Measurements from ENCODE around the gene PGM5.

Gene PGM5

GRCh38 chr9:68437785-68438184, 81.4 kb downstream of the PGM5 start:
- DNase-seq (ENCODE audit: low spot score) = no peak

DNA sequence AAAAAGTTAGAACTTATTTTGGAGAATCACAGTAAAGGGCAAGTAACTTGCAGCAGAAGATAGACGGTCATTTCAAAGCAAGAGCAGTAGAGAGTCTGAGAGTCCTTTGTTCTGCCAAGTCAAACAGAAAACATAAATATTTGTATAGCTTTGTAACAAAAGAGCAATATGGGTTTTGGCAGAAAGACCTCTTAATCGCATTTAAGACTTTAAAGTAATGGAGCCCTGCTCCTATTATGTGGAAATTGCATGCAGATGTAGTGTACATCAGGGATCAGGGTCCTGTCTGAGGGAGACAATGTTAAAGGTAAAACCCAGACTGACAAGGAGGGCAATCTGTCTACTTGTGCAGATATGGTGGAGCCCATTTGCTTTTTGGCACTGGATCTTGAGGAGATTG, 87.2 kb downstream of the PGM5 start:
- no peak for DNase-seq (ENCODE audit: low spot score)

- peak; percentile 17 for DNase-seq (ENCODE audit: low spot score)
These were observed 90.4 kb downstream of the PGM5 start for GRCh38 chr9:68446836-68447235.

- no peak for DNase-seq (ENCODE audit: low spot score)
These were observed 91.2 kb downstream of the PGM5 start for GRCh38 chr9:68447611-68448010.

DNA sequence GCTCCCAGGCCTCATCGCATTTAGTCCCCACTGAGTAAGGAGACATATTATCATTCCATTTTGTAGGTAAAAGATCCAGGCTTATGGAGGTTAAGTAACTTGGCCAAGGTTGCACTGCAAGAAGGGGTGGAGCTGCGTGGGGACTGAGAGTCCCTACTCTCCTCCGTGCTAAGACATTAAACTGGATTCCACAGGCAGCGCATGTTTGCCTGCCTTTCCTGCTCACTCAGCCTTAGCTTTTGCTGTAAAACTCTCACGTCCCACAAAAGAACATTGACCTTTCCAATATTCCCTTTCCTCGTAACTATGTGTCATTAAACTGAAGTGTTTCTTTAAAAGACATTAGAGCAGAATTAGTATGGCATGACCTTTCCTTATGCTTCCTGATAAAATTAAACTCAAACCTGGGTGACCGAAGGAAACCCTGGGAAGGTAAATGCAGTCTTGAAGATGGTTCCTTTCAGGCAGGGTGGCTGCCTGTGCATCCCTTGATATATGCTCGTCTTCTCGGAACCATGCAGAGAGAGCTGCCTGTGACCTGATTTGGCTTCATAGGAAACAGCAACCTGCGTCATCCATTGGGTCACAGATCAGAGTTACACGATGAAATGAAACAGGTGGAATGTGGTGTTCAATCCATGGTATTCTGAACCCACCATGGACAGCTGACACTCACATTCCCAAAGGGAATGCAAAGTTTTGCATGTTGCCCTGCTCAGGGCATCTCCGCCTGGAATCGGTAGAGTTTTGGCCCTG, 98.3 kb downstream of the PGM5 start:
- no peak for DNase-seq (ENCODE audit: low spot score)

- DNase-seq (ENCODE audit: low spot score) = no peak
These were observed 99.0 kb downstream of the PGM5 start for GRCh38 chr9:68455451-68455850.

GRCh38 chr9:68457803-68458202, 101.4 kb downstream of the PGM5 start:
- no peak for DNase-seq (ENCODE audit: low spot score)

GRCh38 chr9:68458918-68459317, 102.5 kb downstream of the PGM5 start:
- no peak for DNase-seq (ENCODE audit: low spot score)

DNA sequence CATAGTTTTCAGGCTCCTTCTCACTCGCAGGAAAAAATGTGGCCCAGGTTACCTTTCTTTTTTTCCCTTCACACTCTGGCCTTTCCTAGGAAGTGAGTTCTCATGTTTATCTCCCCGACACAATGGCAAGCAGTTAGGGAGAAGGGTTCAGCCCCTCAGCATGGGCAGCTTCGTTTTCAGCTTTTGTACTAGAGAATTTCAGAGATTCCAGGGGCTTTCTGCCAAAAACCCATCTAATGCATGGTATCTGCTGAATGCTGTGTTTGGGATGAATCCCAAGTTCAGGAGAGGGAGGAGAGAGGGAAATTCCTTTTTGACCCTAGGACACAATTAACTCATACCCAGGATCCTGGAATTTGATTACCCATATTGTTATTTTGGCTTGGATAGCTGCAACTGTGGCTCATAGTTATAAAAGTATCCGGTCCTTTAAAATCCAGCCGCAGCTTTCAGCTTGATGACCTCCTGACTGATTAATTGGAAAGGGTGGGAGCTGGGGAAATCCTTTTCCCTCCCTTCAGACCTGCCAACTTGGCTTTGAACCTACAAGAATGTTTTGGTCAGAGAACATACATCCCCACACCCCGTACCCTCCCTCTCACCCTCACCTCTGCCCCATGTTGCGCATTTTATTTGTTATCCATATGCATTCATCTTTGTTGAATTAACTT, 105.8 kb downstream of the PGM5 start:
- no peak for DNase-seq (ENCODE audit: low spot score)

DNA sequence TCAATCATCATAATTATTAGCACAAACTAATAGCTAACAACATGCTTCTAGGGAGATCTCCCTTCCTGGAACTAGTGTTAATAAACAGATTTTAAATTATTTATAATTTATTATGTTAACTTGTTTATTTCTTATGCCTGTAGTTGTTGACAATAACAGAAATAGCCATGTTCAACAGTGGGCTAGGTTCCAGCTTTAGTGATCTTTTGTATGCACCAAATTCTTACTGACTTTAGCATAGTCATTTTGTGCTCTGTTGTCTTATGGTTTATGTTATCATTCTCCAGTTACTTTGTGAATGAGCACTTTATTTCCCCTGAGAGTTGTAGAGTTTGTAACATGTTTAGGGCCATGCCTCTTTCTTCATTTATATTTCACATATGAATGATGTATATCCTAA, 113.7 kb downstream of the PGM5 start:
- DNase-seq (ENCODE audit: low spot score) = no peak

DNA sequence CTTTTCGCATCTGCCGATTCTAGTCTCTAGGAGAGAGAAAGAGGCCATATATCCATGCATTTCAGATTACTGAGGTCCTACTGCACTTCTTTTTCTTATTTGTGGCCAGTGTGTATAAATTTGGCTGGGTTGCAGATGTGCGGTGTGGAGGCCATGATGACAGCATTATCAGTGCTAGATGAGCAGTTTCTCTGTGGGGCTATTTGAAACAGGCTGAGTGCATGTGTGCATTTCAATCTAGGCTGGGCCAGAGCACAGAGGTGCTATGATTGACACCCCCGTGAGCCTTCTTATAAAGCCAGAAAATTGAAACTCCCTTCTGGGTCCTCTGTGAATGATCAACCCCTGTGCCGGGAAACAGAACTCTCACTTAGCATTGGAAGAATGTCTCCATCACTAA, 114.2 kb downstream of the PGM5 start:
- no peak for DNase-seq (ENCODE audit: low spot score)

DNA sequence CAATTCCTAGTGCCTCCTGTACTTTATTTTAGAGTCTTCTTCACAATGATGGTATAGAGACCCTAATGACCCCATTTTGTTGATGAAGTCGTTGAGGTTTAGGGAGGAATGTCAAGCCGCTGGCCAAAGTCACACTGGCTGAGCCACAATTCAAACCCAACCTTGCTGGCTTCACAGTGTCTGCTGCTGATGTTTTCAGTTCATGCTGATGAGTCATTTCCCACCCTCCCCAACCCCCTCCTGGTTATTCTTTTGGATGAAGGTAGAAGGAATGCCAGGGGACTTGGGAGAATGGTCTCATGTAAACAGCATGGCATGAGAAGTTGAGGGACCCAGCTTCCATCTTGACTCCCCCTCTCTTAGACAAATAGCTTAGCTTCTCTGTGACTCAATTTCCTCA, 115.7 kb downstream of the PGM5 start:
- no peak for DNase-seq (ENCODE audit: low spot score)

GRCh38 chr9:68473790-68474189, 117.4 kb downstream of the PGM5 start:
- no peak for DNase-seq (ENCODE audit: low spot score)

GRCh38 chr9:68476422-68476821, 120.0 kb downstream of the PGM5 start:
- no peak for DNase-seq (ENCODE audit: low spot score)

GRCh38 chr9:68476847-68477246, 120.4 kb downstream of the PGM5 start:
- no peak for DNase-seq (ENCODE audit: low spot score)

GRCh38 chr9:68480807-68481206, 124.4 kb downstream of the PGM5 start:
- peak; percentile 8 for DNase-seq (ENCODE audit: low spot score)

- no peak for DNase-seq (ENCODE audit: low spot score)
These were observed 126.1 kb downstream of the PGM5 start for GRCh38 chr9:68482548-68482947.

DNA sequence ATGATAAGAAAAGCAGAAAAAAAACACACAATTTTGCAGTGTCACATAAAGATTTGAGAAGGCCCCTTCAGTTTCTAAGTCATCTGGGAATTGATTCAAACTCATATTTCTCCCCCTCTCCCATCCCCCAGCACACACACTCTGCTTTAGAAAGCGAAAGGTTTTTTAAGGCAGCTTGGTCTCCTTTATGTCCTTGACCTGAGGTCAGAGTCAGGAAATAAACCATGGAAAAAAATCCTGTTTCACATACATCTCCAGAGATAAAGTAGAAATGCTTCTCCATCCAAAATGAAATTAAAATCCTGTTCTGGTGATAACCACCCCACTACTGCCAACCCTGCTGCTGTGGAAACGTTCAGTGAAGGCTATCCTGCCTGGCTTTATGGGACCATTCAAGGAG, 131.7 kb downstream of the PGM5 start:
- DNase-seq (ENCODE audit: low spot score) = no peak

GRCh38 chr9:68489646-68490045, 133.2 kb downstream of the PGM5 start:
- DNase-seq (ENCODE audit: low spot score) = peak; percentile 9

DNA sequence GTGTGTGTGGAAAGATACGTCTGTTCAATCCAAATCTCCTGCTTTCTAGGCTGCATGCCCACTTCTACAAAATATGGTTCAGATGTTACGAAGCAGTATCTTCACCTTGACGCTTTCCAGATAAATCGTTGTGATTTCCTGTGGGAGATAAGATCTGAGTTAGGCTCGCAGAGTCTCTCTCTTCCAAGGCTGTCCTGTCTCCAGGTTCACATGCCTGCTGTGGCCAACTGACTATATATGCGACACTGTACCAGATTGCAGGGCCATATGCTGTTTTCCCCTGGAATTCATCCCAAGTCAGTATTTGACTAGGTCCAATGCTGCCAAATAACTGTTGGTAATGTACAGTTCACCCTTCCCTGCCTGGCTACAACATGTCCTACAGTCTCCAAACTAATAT, 136.4 kb downstream of the PGM5 start:
- no peak for DNase-seq (ENCODE audit: low spot score)

DNA sequence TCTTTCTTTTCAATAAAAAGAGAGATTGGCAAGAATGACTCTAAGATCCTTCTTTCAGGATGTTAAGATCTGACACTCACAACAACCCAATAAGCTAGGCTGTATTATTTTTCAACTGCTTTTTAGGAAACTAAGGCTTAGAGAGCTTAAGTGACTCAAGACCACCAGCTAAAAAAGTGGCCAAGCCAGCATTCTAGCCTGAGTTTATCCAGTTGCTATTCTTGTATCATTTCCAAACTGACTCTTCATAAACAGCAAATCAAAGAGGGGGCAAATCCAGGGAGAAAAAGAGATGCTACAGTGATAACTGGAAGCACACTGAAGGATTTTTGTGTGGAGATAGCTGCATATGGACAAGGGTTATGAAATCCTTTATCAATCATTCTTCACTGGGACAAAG, 137.1 kb downstream of the PGM5 start:
- no peak for DNase-seq (ENCODE audit: low spot score)

- no peak for DNase-seq (ENCODE audit: low spot score)
These were observed 137.7 kb downstream of the PGM5 start for GRCh38 chr9:68493958-68494577.

DNA sequence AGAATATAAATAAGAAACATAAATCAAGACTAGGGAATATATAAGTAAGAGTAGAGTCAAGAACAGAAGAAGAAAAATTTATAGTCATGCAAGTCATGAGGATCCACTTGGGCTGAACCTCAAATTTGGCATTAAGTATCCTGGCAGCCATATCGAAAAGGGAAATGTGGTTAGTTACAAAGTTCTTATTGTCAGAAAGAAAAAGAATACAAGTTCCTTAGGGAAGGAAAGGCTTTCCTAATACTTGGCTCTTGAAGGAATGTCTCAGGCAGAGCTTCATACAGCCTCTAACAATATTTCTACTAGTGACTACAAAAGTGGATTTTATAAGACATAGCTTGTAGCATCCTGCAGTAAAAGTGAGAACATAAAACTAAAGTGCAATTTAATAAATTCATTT, 138.8 kb downstream of the PGM5 start:
- no peak for DNase-seq (ENCODE audit: low spot score)

Measured in AG08396 (cell line).